PFSK-1 (cell line): ENCODE data around the gene BLVRB.

ENCODE experiments used
- FOXP2 ChIP-seq: optimal IDR thresholded peaks from 2 replicates; pipeline ENCODE3; 2011; ENCODE audit warnings: borderline replicate concordance, control low read depth, inconsistent platforms; ENCODE audit not compliant: insufficient read depth; ENCODE audit errors: extremely low read length, extremely low read depth
- POLR2AphosphoS5 ChIP-seq: IDR thresholded peaks from 2 replicates; pipeline ENCODE4 v1.6.1; 2012; ENCODE audit warnings: low read depth, mild to moderate bottlenecking, control low read depth, low read length, moderate library complexity
- REST ChIP-seq, 2 experiments: IDR thresholded peaks; 2 replicates each; pipeline versions ENCODE4 v1.6.1 to v1.8.0; 2011 to 2012; ENCODE audit warnings: low read depth in 2 of 2, low read length in 2 of 2, control low read depth in 1 of 2, inconsistent platforms in 1 of 2, mild to moderate bottlenecking in 1 of 2, moderate library complexity in 1 of 2; ENCODE audit not compliant: insufficient read depth in 1 of 2
- SIN3A ChIP-seq: IDR thresholded peaks from 2 replicates; pipeline ENCODE4 v1.6.1; 2012; ENCODE audit warnings: mild to moderate bottlenecking, low read length, moderate library complexity, borderline replicate concordance; ENCODE audit not compliant: insufficient read depth
- TAF1 ChIP-seq: IDR thresholded peaks from 2 replicates; pipeline ENCODE4 v1.6.1; 2012; ENCODE audit warnings: low read length, control low read depth, borderline replicate concordance; ENCODE audit not compliant: insufficient read depth

BLVRB gene

GRCh38 chr19:40414542-40415535, 50.7 kb downstream of the BLVRB start:
- TF ChIP-seq POLR2AphosphoS5 (no peak), TAF1 (no peak), FOXP2 (no peak), SIN3A (no peak), REST (IDR thresholded peaks at IDR 0.05; ENCODE audit: insufficient read depth in 1 of 2, low read depth in 2 of 2, low read length in 2 of 2) (no peak)

- TF ChIP-seq SIN3A (no peak), POLR2AphosphoS5 (no peak), FOXP2 (no peak), TAF1 (no peak), REST (IDR thresholded peaks at IDR 0.05; ENCODE audit: insufficient read depth in 1 of 2, low read depth in 2 of 2, low read length in 2 of 2) (no peak)
Observed at GRCh38 chr19:40413291-40413845, 52.2 kb downstream of the BLVRB start, which contains the start of gene PRX. TSS of gene PRX (minus strand) at chr19:40413378. CDS start at chr19:40407932, 5,446 bp downstream.

- TF ChIP-seq TAF1 (no peak), SIN3A (no peak), FOXP2 (no peak), POLR2AphosphoS5 (no peak), REST (IDR thresholded peaks at IDR 0.05; ENCODE audit: insufficient read depth in 1 of 2, low read depth in 2 of 2, low read length in 2 of 2) (no peak)
Observed at GRCh38 chr19:40412866-40413265, 52.7 kb downstream of the BLVRB start.

GRCh38 chr19:40411958-40412499, 53.5 kb downstream of the BLVRB start:
- no peak for TF ChIP-seq TAF1

GRCh38 chr19:40411125-40411842, 54.3 kb downstream of the BLVRB start:
- no peak for TF ChIP-seq SIN3A
- no peak for TF ChIP-seq FOXP2
- no peak for TF ChIP-seq REST (IDR thresholded peaks at IDR 0.05; ENCODE audit: insufficient read depth in 1 of 2, low read depth in 2 of 2, low read length in 2 of 2)
